IPS-18a (cell line): ENCODE measurements around the gene ELOA.

ENCODE experiments used
- H3K27ac ChIP-seq: one replicate; pipeline ENCODE4 v1.5.1; 2013; ENCODE audit warnings: low read length
- H3K27me3 ChIP-seq: one replicate; pipeline ENCODE4 v1.6.1; 2013; ENCODE audit warnings: mild to moderate bottlenecking, low read length; ENCODE audit not compliant: control insufficient read depth, insufficient read depth
- H3K36me3 ChIP-seq: one replicate; pipeline ENCODE4 v1.6.1; 2013; ENCODE audit warnings: low read depth, low read length; ENCODE audit not compliant: control insufficient read depth
- H3K4me1 ChIP-seq: one replicate; pipeline ENCODE4 v1.6.1; 2013; ENCODE audit warnings: low read depth, low read length; ENCODE audit not compliant: control insufficient read depth
- H3K4me3 ChIP-seq: one replicate; pipeline ENCODE4 v1.5.1; 2013; ENCODE audit warnings: low read length
- H3K9ac ChIP-seq: one replicate; pipeline ENCODE4 v1.6.1; 2013; ENCODE audit warnings: mild to moderate bottlenecking, low read length, moderate library complexity
- H3K9me3 ChIP-seq: one replicate; pipeline ENCODE4 v1.6.1; 2013; ENCODE audit warnings: low read depth, low read length; ENCODE audit not compliant: control insufficient read depth

ELOA gene

DNA sequence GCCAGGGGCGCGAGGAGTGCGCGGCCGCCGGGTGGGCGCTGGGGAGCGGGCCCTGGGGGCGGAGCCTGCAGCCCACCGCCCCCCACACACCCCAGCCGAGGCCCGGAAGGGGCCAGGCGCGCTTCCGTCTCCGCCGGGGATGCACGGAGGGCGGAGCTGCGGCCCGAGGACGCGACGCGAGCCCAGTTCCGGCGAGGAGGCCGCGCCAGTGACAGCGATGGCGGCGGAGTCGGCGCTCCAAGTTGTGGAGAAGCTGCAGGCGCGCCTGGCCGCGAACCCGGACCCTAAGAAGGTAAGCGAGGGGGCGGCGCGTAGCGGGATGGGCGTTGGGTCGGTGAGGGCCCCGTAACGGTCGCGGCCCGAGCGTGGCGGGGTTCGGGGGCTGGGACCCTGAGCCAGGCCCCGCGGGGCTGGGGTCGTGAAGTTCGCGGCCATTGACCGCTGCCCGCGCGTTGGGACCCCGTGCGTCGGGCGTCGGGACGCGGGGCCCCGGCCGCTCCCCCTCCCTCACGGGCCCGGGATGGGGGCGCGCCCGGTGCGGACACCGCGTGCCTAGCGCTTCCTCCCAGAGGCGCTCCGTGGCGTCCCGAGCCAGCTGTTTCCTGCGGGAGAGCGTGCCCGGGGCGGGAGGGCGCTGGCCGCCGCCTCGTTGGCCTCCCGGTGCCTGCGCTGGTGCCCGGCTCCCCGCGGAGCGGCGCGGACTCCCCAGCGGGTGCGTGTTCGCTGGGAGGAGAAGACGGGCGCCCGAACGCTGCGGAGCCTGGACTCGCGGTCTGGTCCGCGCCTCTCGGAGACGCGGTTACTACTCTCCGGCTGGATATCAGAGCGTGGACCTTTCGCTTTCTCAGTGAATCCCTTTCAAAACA lies at the start of gene ELOA:
ELOA (plus strand) TSS at position 185 of the 866 bp plus-strand sequence; CDS start at position 218, 33 bp downstream.
- no peaks in the 10 kb centered on the region for H3K9me3 ChIP-seq
- peak within 1 kb of the TSS; percentile 88 for H3K4me3 ChIP-seq
- H3K27me3 ChIP-seq = no peaks in the 10 kb centered on the region
- H3K4me1 ChIP-seq = peaks cover 12% of the 10 kb centered on the region
- peaks cover 2% of the 10 kb centered on the region for H3K36me3 ChIP-seq
- H3K9ac ChIP-seq = peak within 1 kb of the TSS; percentile 63
- H3K27ac ChIP-seq = peak within 1 kb of the TSS; percentile 12

DNA sequence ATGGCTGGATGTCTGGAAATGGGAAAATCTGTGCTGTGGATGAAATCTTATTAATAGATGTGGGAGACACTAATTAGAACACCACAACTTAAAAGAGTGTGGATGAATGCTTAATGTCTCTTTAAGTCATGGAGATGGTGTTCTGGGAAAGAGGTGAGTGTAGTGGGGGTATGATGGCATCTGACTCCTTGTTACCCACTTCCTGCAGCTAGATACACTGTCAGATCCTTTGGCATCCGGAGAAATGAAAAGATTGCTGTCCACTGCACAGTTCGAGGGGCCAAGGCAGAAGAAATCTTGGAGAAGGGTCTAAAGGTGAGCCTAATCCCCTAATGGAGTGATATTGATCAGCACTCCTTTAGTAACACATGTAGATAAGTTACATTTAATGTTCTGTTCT lies 49.7 kb upstream of the ELOA start:
- Histone ChIP-seq H3K36me3 (peaks cover 65% of the 10 kb centered on the region), H3K4me1 (peaks cover 13% of the 10 kb centered on the region), H3K27ac (no peak overlapping the region), H3K27me3 (no peaks in the 10 kb centered on the region), H3K9ac (peak overlapping the region; percentile 96), H3K9me3 (no peaks in the 10 kb centered on the region), H3K4me3 (peak overlapping the region; percentile 93)

- H3K4me3 ChIP-seq = no peak overlapping the region
- no peaks in the 10 kb centered on the region for H3K27me3 ChIP-seq
- no peak overlapping the region for H3K27ac ChIP-seq
- peak overlapping the region; percentile 96 for H3K9ac ChIP-seq
- no peaks in the 10 kb centered on the region for H3K9me3 ChIP-seq
- H3K36me3 ChIP-seq = peaks cover 73% of the 10 kb centered on the region
- peaks cover 13% of the 10 kb centered on the region for H3K4me1 ChIP-seq
These were observed 48.9 kb upstream of the ELOA start for GRCh38 chr1:23694371-23694770.

GRCh38 chr1:23695667-23696066 lies 47.6 kb upstream of the ELOA start:
- no peak overlapping the region for H3K9ac ChIP-seq
- H3K27me3 ChIP-seq = no peaks in the 10 kb centered on the region
- H3K27ac ChIP-seq = no peak overlapping the region
- peaks cover 84% of the 10 kb centered on the region for H3K36me3 ChIP-seq
- no peaks in the 10 kb centered on the region for H3K9me3 ChIP-seq
- H3K4me3 ChIP-seq = no peak overlapping the region
- H3K4me1 ChIP-seq = peaks cover 13% of the 10 kb centered on the region

- H3K9ac ChIP-seq = no peak overlapping the region
These were observed 46.8 kb upstream of the ELOA start for GRCh38 chr1:23696335-23696989.

GRCh38 chr1:23698466-23698865 lies 44.8 kb upstream of the ELOA start:
- H3K4me1 ChIP-seq = peaks cover 4% of the 10 kb centered on the region
- H3K9me3 ChIP-seq = no peaks in the 10 kb centered on the region
- H3K27me3 ChIP-seq = no peaks in the 10 kb centered on the region
- no peak overlapping the region for H3K4me3 ChIP-seq
- H3K27ac ChIP-seq = no peak overlapping the region
- no peak overlapping the region for H3K9ac ChIP-seq
- H3K36me3 ChIP-seq = peaks cover 90% of the 10 kb centered on the region

More at GRCh38 chr1:23696335-23696989, 46.8 kb upstream of the ELOA start:
- Histone ChIP-seq H3K27ac (no peak overlapping the region), H3K4me1 (peaks cover 13% of the 10 kb centered on the region), H3K27me3 (no peaks in the 10 kb centered on the region), H3K9me3 (no peaks in the 10 kb centered on the region), H3K36me3 (peaks cover 91% of the 10 kb centered on the region), H3K4me3 (no peak overlapping the region)

GRCh38 chr1:23699280-23700179 lies 43.7 kb upstream of the ELOA start:
- Histone ChIP-seq H3K9ac (no peak overlapping the region), H3K27me3 (no peaks in the 10 kb centered on the region), H3K27ac (no peak overlapping the region), H3K4me1 (no peaks in the 10 kb centered on the region), H3K4me3 (no peak overlapping the region), H3K9me3 (no peaks in the 10 kb centered on the region), H3K36me3 (peaks cover 81% of the 10 kb centered on the region)

GRCh38 chr1:23701310-23701709 lies 42.0 kb upstream of the ELOA start:
- no peaks in the 10 kb centered on the region for H3K4me1 ChIP-seq
- H3K9me3 ChIP-seq = no peaks in the 10 kb centered on the region
- no peaks in the 10 kb centered on the region for H3K27me3 ChIP-seq
- no peak overlapping the region for H3K9ac ChIP-seq
- no peak overlapping the region for H3K4me3 ChIP-seq
- peaks cover 70% of the 10 kb centered on the region for H3K36me3 ChIP-seq
- H3K27ac ChIP-seq = no peak overlapping the region

GRCh38 chr1:23701996-23702395 lies 41.3 kb upstream of the ELOA start:
- peaks cover 63% of the 10 kb centered on the region for H3K36me3 ChIP-seq
- no peak overlapping the region for H3K9ac ChIP-seq
- H3K4me3 ChIP-seq = no peak overlapping the region
- no peaks in the 10 kb centered on the region for H3K9me3 ChIP-seq
- no peak overlapping the region for H3K27ac ChIP-seq
- no peaks in the 10 kb centered on the region for H3K27me3 ChIP-seq
- H3K4me1 ChIP-seq = no peaks in the 10 kb centered on the region

GRCh38 chr1:23704834-23705495 lies 38.3 kb upstream of the ELOA start:
- Histone ChIP-seq H3K27me3 (no peaks in the 10 kb centered on the region), H3K9me3 (no peaks in the 10 kb centered on the region), H3K9ac (no peak overlapping the region), H3K36me3 (peaks cover 36% of the 10 kb centered on the region), H3K4me3 (no peak overlapping the region), H3K4me1 (no peaks in the 10 kb centered on the region), H3K27ac (no peak overlapping the region)

- H3K27ac ChIP-seq = no peak overlapping the region
- H3K9ac ChIP-seq = no peak overlapping the region
- no peak overlapping the region for H3K4me3 ChIP-seq
- no peaks in the 10 kb centered on the region for H3K27me3 ChIP-seq
- H3K9me3 ChIP-seq = no peaks in the 10 kb centered on the region
- H3K4me1 ChIP-seq = no peaks in the 10 kb centered on the region
- peaks cover 12% of the 10 kb centered on the region for H3K36me3 ChIP-seq
These were observed 34.0 kb upstream of the ELOA start for GRCh38 chr1:23709229-23709628.
